ENCODE results near the gene CSNK1E. TPM values are rescaled to one million over a fixed set of nuclear protein-coding genes. Genes with fewer than 3 reads are reported as not detected.

CSNK1E gene
- total and polyA plus RNA-seq, 9 of the 15 experiments (the other 6 are each of a cell fraction or from before 2014, with no cell fraction given), result 2.7 to 70.0 (median 41.3) TPM

DNA sequence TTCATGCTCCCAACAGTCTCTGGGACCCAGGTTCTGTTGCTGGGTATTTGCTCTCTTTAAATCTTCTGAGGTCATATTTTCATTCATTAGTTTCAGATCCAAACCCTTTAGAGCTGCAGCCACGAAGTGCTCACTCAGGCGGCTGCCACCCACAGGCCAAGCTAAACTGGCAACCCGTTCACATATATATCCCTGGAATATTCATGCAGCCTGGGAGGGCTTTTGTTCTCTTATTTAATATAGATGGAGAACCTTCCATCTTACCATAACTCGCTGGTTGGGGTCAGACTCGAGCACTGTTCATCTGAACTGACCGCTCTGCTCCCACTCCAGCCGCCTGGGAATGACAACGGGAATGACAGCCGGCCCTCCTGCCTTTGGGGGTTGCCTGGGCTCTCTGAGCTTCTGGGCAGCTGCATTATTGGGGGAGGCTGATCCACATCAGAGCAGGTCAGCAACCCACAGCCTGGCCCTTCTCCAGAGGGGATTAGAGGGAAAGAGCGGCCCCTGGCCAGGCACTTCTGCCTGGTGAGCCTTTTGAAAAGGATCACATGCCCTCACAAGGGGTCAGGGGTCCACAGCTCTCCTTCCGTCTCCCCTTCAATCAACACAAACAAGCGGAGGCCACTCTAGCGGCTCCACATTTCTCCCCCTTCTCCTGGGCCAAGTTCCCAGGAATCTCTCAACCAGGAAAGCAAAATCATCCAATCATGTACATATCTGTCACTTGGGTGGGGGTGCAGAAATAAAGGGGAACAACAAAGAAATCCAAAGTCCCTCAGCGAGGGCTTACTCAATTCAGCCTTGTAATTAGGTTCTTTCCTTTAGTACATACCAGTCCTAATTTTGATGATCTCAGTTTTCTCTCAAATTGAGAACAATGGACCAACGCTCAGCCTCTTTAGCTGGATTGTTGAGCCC, 56.2 kb downstream of the CSNK1E start:
- H3K79me2 ChIP-seq (ENCODE audit: control insufficient read depth, insufficient read depth, low read length), result peaks cover 44% of the 10 kb centered on the region
- H3K4me3 ChIP-seq, result no peak overlapping the region
- no TSS peak for BruUV-seq (replicated peaks)
- H3K9ac ChIP-seq (ENCODE audit: insufficient read depth in 1 of 2, low read depth in 2 of 2, low read length in 2 of 2), result peak overlapping the region in 1 of 2 experiments; percentile 64; a peak in 2 of 4 replicates
- peaks cover 18 to 24% of the 10 kb centered on the region in 2 experiments for H3K4me1 ChIP-seq (replicated peaks in 1 of 2; ENCODE audit: control insufficient read depth in 2 of 2, insufficient read depth in 2 of 2, low read length in 2 of 2)
- FAIRE-seq (no peak), ATAC-seq (no peak), DNase-seq (ENCODE audit: extremely low read depth in 1 of 4, low spot score in 3 of 4) (no peak)
- in situ Hi-C loops (cut with MboI) (no loop called here), intact Hi-C loops (cut with micrococcal nuclease) (loop anchor here (10.0 kb wide), 1 partner anchor 94 kb away; no protein-coding TSS in a partner anchor)
- H4K20me1 ChIP-seq (replicated peaks; ENCODE audit: control insufficient read depth, insufficient read depth, low read length), result no peaks in the 10 kb centered on the region
- POLR2A ChIA-PET, result no interaction called here
- H3K27me3 ChIP-seq (ENCODE audit: control insufficient read depth in 2 of 2, insufficient read depth in 2 of 2, low read length in 2 of 2), result no peaks in the 10 kb centered on the region
- TF ChIP-seq, protein P1, sequence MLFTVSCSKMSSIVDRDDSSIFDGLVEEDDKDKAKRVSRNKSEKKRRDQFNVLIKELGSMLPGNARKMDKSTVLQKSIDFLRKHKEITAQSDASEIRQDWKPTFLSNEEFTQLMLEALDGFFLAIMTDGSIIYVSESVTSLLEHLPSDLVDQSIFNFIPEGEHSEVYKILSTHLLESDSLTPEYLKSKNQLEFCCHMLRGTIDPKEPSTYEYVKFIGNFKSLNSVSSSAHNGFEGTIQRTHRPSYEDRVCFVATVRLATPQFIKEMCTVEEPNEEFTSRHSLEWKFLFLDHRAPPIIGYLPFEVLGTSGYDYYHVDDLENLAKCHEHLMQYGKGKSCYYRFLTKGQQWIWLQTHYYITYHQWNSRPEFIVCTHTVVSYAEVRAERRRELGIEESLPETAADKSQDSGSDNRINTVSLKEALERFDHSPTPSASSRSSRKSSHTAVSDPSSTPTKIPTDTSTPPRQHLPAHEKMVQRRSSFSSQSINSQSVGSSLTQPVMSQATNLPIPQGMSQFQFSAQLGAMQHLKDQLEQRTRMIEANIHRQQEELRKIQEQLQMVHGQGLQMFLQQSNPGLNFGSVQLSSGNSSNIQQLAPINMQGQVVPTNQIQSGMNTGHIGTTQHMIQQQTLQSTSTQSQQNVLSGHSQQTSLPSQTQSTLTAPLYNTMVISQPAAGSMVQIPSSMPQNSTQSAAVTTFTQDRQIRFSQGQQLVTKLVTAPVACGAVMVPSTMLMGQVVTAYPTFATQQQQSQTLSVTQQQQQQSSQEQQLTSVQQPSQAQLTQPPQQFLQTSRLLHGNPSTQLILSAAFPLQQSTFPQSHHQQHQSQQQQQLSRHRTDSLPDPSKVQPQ (CRISPR knock-in tag; IDR thresholded peaks at IDR 0.05; ENCODE audit: borderline replicate concordance), result no peak
- TF ChIP-seq RFX5 (IDR thresholded peaks at IDR 0.05; ENCODE audit: low read depth, low read length) (no peak), ZNF75A (CRISPR knock-in tag; IDR thresholded peaks at IDR 0.05) (no peak), RFX1 (IDR thresholded peaks at IDR 0.05) (no peak), SMARCA4 (IDR thresholded peaks at IDR 0.05) (no peak), ZBTB7A (IDR thresholded peaks at IDR 0.05; ENCODE audit: borderline replicate concordance, control insufficient read depth, low read depth, low read length) (no peak), ESRRA (IDR thresholded peaks at IDR 0.05; ENCODE audit: borderline replicate concordance, low read depth) (no peak)
- TF ChIP-seq, protein P2, sequence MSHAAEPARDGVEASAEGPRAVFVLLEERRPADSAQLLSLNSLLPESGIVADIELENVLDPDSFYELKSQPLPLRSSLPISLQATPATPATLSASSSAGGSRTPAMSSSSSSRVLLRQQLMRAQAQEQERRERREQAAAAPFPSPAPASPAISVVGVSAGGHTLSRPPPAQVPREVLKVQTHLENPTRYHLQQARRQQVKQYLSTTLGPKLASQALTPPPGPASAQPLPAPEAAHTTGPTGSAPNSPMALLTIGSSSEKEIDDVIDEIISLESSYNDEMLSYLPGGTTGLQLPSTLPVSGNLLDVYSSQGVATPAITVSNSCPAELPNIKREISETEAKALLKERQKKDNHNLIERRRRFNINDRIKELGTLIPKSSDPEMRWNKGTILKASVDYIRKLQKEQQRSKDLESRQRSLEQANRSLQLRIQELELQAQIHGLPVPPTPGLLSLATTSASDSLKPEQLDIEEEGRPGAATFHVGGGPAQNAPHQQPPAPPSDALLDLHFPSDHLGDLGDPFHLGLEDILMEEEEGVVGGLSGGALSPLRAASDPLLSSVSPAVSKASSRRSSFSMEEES (CRISPR knock-in tag; IDR thresholded peaks at IDR 0.05), result no peak
- H3K9me3 ChIP-seq (replicated peaks; ENCODE audit: control insufficient read depth, insufficient read depth, low read depth, low read length), result no peaks in the 10 kb centered on the region
- CTCF ChIA-PET (ENCODE audit: low intra/inter-chr PET ratio), result no interaction called here
- H3K27ac ChIP-seq (ENCODE audit: extremely low read depth, low read depth, low read length), result no peak overlapping the region
- no peak overlapping the region for H2AFZ ChIP-seq (ENCODE audit: low read depth, low read length)
- 79% methylated on average over 15 of the region's 15 CpGs for WGBS (ENCODE audit: insufficient coverage, low coverage, missing lambda C conversion rate)
- H3K9me1 ChIP-seq (ENCODE audit: control insufficient read depth, insufficient read depth, low read length), result no peaks in the 10 kb centered on the region
- no peak overlapping the region for H3K4me2 ChIP-seq (ENCODE audit: insufficient read depth, low read length)
- peaks cover 16% of the 10 kb centered on the region; the same call in 2 of the 3 replicates for H3K36me3 ChIP-seq (ENCODE audit: control insufficient read depth, insufficient read depth, low read length)
